ENCODE results near the gene NAALADL1. TPM values are rescaled to one million over a fixed set of nuclear protein-coding genes. Genes with fewer than 3 reads are reported as not detected.

NAALADL1 gene
- total and polyA plus RNA-seq, 2 experiments from 2014 or later: 11.1 to 13.7 TPM

DNA sequence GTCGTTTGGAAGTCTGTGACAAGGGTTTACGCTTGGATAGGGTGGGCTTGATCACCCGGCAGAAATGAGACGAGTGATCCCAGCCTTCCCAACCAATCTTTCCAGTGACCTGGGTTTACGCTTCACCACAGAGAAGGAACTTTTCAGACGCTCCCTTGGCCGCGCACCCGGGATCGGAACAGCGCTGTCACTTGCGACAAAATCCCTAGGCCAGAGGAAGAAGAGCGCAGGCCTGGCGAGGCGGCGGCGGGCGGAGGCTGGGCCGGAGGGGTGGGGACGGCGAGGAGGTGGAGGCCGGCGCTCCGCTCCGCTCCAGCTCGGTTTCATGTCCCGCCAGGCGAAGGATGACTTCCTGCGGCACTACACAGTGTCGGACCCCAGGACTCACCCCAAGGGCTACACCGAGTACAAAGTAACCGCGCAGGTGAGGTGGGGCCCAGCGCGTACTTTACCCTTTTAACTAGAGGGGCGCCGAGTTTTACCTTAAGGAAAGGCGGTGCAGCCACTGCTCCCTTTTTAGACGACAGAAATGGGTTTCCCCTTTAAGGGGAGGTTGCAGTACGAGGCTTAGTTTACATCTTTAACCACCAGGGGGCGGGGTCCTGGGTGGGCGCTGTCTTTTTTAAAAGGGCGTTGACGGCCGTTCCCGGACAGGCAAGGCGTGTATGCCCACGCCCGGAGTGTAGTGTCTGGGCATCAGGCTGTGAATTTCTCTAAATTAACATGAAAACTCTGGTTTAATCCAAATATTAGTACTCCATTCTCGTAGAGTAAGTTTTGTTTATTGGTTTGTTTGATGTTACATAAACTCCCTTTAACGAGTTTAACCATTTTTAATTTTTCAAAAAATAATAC lies 30.9 kb downstream of the NAALADL1 start, which contains the start of gene SNX15:
Gene SNX15 (plus strand): TSS at position 227 of the 855 bp plus-strand sequence. CDS start 99 bp downstream, at position 326.
- Mint-ChIP-seq H3K36me3 (ENCODE audit: low read depth) (no peaks in the 10 kb centered on the region; the same call in 2 of the 3 replicates), H3K4me3 (peak within 1 kb of the TSS; percentile 74), H3K4me1 (peaks cover 8% of the 10 kb centered on the region; the same call in 2 of the 3 replicates), H3K27me3 (ENCODE audit: insufficient read depth, low read depth, poor library complexity) (peaks cover 9% of the 10 kb centered on the region), H3K27ac (0 out of 2 replicates have a peak within 1 kb of the TSS, but pooled peaks have one; percentile 63), H3K9me3 (no peaks in the 10 kb centered on the region)
- Histone ChIP-seq H3K4me3 (peak within 1 kb of the TSS; percentile 55), H3K4me1 (ENCODE audit: insufficient read depth) (no peaks in the 10 kb centered on the region; the same call in 1 of the 2 replicates), H3K9me2 (ENCODE audit: insufficient read depth) (no peaks in the 10 kb centered on the region), H2AFZ (peak within 1 kb of the TSS; percentile 30; the same call in 1 of the 2 replicates), H4K20me1 (replicated peaks; ENCODE audit: insufficient read depth) (no peaks in the 10 kb centered on the region), H3K79me2 (replicated peaks; ENCODE audit: insufficient read depth) (no peaks in the 10 kb centered on the region), H3F3A (replicated peaks; ENCODE audit: low read depth) (no peaks in the 10 kb centered on the region), H3K27ac (ENCODE audit: low read depth) (no peak within 1 kb of the TSS), H3K36me3 (ENCODE audit: insufficient read depth) (no peaks in the 10 kb centered on the region), H3K27me3 (ENCODE audit: insufficient read depth) (no peaks in the 10 kb centered on the region), H3K4me2 (peak within 1 kb of the TSS; percentile 71)
- DNase-seq (ENCODE audit: low spot score): peak; percentile 99
- ATAC-seq: peak; percentile 94
- TF ChIP-seq POLR2AphosphoS5 (IDR thresholded peaks at IDR 0.05; ENCODE audit: low read depth) (peak; percentile 71), JUNB (IDR thresholded peaks at IDR 0.05; ENCODE audit: unreplicated experiment) (peak; percentile 93), ZNF114 (CRISPR knock-in tag; IDR thresholded peaks at IDR 0.05) (no peak), CREB1 (CRISPR knock-in tag; IDR thresholded peaks at IDR 0.05; ENCODE audit: low read depth) (peak; percentile 28; the same call in 1 of the 2 replicates)
- TF ChIP-seq, protein P1, sequence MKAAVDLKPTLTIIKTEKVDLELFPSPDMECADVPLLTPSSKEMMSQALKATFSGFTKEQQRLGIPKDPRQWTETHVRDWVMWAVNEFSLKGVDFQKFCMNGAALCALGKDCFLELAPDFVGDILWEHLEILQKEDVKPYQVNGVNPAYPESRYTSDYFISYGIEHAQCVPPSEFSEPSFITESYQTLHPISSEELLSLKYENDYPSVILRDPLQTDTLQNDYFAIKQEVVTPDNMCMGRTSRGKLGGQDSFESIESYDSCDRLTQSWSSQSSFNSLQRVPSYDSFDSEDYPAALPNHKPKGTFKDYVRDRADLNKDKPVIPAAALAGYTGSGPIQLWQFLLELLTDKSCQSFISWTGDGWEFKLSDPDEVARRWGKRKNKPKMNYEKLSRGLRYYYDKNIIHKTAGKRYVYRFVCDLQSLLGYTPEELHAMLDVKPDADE (IDR thresholded peaks at IDR 0.05): no peak; the same call in 1 of the 2 replicates
- TF ChIP-seq, protein P2, sequence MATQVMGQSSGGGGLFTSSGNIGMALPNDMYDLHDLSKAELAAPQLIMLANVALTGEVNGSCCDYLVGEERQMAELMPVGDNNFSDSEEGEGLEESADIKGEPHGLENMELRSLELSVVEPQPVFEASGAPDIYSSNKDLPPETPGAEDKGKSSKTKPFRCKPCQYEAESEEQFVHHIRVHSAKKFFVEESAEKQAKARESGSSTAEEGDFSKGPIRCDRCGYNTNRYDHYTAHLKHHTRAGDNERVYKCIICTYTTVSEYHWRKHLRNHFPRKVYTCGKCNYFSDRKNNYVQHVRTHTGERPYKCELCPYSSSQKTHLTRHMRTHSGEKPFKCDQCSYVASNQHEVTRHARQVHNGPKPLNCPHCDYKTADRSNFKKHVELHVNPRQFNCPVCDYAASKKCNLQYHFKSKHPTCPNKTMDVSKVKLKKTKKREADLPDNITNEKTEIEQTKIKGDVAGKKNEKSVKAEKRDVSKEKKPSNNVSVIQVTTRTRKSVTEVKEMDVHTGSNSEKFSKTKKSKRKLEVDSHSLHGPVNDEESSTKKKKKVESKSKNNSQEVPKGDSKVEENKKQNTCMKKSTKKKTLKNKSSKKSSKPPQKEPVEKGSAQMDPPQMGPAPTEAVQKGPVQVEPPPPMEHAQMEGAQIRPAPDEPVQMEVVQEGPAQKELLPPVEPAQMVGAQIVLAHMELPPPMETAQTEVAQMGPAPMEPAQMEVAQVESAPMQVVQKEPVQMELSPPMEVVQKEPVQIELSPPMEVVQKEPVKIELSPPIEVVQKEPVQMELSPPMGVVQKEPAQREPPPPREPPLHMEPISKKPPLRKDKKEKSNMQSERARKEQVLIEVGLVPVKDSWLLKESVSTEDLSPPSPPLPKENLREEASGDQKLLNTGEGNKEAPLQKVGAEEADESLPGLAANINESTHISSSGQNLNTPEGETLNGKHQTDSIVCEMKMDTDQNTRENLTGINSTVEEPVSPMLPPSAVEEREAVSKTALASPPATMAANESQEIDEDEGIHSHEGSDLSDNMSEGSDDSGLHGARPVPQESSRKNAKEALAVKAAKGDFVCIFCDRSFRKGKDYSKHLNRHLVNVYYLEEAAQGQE (IDR thresholded peaks at IDR 0.05; ENCODE audit: unreplicated experiment): no peak
- TF ChIP-seq, protein P3, sequence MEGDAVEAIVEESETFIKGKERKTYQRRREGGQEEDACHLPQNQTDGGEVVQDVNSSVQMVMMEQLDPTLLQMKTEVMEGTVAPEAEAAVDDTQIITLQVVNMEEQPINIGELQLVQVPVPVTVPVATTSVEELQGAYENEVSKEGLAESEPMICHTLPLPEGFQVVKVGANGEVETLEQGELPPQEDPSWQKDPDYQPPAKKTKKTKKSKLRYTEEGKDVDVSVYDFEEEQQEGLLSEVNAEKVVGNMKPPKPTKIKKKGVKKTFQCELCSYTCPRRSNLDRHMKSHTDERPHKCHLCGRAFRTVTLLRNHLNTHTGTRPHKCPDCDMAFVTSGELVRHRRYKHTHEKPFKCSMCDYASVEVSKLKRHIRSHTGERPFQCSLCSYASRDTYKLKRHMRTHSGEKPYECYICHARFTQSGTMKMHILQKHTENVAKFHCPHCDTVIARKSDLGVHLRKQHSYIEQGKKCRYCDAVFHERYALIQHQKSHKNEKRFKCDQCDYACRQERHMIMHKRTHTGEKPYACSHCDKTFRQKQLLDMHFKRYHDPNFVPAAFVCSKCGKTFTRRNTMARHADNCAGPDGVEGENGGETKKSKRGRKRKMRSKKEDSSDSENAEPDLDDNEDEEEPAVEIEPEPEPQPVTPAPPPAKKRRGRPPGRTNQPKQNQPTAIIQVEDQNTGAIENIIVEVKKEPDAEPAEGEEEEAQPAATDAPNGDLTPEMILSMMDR (conservative IDR thresholded peaks at IDR 0.05; ENCODE audit: low read depth in 2 of 2): peak; percentile 52 to 58
